Stimulated activated CD8-positive, alpha-beta memory T cell treated with anti-CD3 and anti-CD28 coated beads, Interleukin-15, amount 100 ng/mL, for 4 hours (primary cell): ENCODE results near the gene EPHA10.
A peak's percentile ranks its signal among the peaks of the same experiment; 100 is the strongest.

Source experiments
- DNase-seq, 2 donors: peaks; one replicate each; pipeline ENCODE4 v3.0.0-alpha.2; 2020; ENCODE audit warnings: low read depth in 2 of 2

Gene EPHA10

DNA sequence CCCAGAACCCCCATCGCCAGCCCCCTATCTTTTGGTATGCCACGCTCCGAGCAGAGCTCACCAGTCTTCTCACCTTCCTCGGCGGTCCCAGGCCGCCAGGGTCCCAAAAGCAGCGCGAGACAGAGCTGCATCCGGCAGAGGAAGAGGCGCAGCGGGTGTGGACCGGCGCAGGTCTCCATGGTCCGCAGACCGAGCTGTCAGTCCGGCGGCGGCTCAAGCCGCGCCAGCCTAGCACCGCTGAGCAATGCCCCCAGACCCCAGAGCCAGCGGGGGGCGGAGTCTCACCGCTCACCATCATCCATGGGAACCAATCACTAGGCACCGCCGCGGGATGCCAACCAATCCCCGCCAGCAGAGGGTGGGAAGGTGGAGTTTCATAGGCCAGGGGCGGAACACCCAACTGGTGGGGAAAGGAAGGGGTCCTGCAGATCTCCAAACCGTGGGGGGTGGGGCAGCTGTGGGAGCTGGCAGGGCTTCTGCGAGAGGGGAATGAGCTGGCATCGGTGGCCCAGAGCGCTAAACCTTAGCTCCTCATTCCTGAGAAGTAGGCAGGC is at the start of gene EPHA10:
Gene EPHA10, minus strand, starts transcription at position 233 of the 554 bp plus-strand sequence. Its CDS starts 54 bp downstream, at position 179.
- no peak for DNase-seq

DNA sequence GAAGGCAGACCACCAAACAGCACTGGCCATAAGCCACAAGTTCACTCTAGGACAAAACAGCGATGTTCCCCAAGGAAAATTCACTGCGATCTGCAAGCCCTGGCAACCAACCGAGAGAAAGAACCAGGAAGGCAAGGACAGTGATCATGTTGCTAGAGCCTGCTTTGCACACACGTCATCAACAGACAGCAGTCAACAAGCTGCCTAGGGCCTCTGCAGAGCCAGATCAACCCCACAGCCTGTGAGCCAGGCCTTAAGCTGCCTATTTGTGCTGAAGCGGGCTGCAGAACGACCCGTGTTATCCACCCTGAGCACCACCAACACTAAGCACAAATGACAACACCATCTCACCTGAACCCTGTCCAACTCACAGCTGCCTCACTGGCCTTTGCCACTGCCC is 49.3 kb upstream of the EPHA10 start:
- DNase-seq, result no peak

DNA sequence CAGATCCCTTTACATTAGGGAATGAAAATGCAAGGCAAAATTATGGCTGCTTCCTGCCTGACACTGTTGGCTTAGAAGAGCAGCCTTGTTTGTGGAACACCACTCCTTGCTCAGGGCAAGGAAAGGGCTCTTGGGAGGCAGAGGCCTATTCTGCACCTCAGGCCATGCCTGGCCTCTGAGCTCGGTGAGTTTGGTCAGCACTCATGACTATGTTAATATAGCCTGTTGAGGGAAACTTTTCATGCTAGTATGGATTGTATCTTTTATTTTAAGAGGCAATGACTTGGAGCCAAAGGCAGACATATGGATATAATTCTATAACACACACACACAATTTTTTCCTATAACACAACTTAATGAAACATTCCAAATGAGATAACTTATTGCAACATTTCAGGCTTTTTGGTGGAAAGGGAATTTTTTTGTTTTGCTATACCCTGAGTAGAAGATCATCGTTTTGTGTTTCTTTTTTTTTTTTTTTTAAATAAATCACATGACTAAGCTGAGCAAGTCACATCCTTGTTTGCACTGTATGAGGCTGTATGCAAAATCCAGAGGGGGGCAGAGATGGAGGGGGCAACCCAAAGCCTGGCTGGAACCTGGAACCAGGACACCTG is 48.7 kb upstream of the EPHA10 start:
- DNase-seq, result no peak

DNA sequence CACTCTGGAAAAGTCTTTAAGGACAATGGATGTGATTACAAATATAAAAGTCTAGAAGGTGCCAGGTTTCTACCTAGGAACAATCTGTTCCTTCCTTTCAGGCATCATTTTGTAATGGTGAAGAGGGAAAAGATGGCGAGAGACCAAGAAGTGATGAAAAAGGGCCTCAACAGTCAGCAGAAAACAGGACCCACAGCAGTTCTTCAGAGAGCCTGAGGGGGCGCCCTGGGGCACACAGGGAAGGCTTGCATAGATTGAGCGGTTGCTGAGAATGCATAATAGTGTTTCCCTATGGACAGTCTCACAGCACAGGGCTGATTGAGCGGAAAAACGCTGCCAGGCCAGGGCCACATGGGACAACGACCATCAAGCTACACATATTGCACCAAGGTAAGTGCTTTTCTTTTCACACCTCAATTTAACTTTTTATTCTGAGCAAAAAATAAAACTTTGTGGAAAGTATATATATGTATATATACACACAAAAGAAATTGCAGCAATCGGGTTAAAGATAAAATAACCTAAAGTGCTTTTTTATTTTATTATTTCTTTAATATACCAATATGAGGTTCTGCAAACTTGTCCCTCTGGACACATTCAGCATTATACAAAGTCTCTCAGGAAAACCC is 46.2 kb upstream of the EPHA10 start:
- DNase-seq, result no peak

DNA sequence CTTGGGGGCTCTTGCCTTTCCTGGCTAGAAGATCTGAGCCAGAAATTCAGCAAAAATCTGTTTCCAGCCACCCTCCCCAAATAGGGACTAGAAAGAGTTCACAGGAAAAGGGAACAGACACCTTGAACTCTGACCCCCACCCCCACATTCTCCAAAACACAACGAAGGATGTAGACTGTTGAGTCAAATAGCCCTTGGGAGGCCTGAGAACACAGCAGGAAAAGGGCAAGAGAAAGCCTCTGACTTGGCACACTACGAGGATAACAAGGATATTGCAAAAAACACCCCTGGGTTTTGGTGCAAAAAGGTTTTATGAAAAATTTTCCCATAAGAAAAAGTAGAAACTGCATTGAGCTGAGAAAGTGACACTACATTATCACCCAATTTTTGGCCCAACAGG is 45.0 kb upstream of the EPHA10 start:
- DNase-seq, result no peak

DNA sequence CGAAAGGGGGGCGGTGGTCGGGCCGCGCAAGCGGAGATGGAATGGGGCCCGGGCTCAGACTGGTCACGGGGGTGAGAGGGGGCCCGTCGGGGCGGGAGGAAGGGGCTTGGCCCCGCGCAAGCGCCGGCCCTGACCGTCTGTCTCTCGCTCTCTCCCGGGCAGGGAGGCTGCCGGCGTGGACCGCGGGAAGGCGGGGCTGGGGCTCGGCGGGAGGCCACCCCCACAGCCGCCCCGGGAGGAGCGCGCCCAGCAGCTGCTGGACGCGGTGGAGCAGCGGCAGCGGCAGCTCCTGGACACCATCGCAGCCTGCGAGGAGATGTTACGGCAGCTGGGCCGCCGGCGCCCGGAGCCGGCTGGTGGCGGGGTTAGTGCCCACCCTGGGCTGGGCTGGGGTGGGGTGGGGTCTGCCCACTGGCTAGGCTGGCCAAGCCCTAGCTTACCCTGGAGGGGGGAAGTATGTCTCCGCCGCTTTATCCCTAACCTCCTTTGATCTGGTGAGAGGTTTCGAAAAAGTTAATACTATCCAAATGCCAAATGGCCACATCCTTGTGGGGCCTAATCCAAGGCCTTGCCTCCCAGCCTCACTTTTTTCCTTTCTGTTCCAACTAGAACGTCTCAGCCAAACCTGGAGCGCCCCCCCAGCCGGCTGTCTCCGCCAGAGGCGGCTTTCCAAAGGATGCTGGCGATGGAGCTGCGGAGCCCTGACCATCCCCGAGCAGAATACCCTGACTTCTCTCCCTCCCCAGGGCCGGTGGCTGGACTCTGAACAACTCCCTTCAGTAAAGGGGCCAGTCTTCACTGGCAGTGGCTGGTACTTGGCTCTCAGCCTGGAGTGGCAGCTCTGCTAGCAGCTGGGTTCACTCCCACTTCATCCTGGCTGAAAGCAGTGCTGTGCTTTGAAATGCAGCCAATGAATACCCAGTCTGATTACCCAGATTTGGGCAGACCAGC is 43.7 kb upstream of the EPHA10 start:
- DNase-seq, result no peak

DNA sequence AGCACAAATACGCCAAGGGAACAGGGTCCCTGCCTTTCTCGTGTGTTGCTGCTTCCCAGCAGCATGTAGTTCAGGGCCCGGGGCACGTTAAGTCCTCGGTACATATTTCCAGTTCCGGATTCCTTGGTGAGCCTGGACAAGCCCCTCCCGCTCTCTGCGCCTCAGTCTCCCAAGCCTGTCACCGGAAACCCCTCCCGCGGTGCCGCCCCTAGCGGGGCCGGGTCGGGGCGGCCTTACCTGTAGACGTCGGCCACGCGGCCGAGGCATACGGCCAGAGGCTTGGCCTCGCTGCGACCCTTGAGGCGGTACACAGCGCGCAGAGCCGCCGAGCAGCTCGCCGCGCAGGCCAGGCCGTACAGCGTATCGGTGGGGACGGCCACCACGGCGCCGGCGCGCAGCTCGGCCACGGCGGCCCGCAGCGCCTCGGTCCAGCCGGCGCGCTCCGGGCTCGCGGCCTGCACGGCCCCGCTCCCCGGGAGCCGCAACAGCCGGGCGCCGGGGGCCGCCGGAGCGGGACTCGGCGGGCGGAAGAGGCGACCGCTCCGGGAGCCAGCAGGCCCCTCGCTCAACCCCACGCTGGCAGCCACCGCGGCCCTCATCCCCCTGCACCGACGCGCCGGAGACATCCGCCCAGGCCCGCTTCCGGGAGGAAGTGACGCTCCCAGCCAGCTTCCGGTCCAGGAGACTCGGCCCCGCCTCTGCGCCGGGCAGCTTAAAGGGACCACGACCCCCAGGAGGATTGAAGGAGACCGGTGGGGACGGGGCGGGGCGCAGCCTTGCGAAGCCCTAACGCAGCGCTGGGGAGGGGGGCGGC is 42.8 kb upstream of the EPHA10 start, which contains the start of the genes C1orf122 and YRDC:
Gene C1orf122, plus strand, starts transcription at position 236 of the 814 bp plus-strand sequence. CDS start 615 bp downstream, outside the sequence.
Gene YRDC, minus strand, starts transcription at position 654 of the 814 bp plus-strand sequence. Its CDS starts 28 bp downstream, at position 626.
- DNase-seq, result peak; percentile 87 to 88

DNA sequence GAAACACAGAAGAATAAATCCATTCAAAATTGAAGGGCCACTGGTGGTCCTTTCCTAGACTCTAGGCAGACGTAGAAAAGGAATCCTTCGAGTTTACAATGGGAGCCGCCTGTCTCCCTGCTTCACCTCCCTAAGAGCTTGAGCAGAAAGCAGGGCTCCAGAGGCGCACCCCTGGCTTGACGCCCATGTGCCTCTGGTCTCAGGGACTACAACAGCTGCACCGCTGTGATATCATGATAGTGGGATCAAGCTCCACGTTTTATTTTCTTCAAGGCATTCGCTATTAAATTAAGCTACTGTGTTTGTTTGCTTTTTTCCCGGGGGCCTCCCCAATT is 42.3 kb upstream of the EPHA10 start:
- no peak for DNase-seq

DNA sequence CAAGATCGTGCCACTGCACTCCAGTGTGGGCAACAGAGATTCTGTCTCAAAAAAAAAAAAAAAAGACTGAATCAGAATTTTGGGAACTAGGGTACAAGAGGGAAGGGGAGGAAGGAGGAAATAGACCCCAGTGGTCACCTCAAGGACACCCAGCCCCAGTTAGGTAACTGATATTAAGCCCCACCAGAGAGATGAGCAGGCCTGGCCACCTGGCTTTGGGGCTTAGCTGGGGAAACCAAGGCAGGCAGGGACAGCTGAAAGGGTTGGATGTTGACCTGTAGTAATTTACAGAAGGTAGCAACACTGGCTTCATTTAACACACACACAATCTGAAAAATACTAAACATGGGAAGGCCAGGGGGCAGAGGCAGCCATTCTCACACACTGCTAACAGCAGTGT is 37.5 kb upstream of the EPHA10 start:
- DNase-seq, result no peak

DNA sequence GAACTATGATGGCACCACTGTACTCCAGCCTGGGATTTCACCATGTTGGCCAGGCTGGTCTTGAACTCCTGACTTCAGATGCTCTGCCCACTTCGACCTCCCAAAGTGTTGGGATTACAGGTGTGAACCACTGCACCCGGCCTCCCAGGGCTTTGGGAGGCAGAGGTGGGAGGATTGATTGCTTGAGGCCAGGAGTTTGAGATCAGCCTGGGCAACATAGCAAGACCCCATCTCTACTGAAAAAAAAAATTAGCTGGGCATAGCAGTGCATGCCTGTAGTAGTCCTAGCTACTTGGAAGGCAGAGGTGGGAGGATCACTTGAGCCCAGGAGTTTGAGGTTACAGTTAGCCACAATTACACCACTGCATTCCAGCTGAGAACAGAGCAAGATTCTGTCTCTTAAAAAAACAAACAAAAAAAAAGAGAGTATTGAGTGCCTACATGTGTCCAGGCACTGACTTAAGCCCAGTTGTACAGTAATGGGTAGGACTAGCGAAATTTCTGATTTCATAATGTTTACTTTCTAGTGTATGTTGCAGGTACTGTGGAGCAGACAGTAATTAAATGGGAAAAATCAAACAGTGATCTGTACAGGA is 32.9 kb upstream of the EPHA10 start:
- no peak for DNase-seq

DNA sequence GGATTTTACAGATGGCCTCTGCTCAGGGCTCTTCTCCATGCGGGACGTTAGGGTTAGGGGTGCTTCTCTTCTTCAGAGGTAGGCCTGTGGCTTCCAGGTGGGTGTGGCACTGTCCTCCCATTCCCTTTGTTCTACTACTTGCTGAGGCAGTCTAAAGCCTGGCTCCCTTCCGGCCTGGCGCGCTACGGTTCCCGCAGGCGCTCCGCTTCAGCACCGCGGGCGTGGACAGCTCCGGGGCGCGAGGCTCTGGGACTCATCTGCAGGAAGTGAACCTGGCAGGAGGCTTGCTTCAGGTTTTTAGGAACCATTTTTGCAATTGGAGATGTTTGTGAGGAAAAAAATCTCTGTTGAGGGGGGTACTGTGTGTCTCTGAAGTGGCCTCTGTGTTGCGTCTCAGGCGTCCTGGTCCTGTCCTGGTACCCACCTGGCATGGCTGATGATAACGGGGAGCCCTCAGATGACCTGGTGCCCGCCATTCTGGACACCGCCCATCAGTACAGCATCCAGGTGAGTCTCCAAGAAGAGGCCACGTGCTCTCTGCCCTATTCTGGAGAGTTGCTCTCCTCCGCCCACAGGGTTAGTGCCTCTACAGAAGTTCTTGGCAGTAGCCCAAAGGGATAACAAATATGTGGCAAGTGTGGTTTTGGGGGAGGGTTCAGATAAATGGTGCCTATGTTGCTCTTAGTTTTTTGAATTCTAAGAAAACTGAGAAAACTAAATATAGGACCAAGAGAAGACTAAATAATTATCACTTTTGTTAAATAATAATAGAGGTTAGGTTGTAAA is 30.6 kb upstream of the EPHA10 start:
- no peak for DNase-seq

DNA sequence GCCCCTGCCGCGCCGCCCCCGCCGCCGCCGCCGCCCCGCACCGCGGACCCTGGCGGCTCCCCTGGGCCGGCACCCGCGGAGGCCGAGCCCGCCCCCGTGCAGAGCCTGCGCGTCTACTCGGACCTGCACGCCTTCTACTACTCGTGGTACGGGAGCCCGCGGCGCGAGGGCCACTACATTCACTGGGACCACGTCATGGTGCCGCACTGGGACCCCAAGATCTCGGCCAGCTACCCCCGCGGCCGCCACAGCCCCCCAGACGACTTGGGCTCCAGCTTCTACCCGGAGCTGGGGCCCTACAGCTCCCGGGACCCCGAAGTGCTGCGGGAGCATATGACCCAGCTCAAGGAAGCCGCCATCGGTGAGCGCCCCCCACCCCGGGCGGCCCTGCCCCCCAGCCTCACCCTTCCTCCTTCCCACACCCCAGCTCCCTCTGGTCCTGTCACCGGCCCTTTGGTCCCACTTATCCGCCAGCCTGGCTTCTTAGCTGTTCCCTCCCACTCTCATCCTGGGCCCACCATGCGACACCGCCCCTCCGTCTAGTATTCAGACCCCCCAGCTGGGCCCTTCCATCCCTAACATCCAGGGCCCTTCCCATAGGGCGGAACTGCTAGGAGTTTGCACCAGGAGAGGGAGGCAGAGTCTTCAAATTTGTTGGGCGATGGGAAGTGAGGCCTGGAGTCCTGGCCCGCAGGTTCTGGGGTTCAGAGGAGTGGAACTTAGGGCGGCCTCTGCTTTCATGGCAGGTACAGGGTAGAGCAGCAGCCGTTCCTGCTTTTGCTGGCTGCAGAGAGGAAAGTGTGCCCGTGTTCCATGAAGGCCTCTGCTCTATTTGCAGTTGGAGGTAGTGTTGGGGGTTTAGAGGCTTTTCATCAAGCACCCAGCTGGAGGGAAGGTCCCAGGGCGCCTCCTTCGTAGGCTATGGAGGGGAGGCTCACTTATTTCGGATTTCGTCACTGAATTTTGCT is 29.7 kb upstream of the EPHA10 start:
- no peak for DNase-seq

DNA sequence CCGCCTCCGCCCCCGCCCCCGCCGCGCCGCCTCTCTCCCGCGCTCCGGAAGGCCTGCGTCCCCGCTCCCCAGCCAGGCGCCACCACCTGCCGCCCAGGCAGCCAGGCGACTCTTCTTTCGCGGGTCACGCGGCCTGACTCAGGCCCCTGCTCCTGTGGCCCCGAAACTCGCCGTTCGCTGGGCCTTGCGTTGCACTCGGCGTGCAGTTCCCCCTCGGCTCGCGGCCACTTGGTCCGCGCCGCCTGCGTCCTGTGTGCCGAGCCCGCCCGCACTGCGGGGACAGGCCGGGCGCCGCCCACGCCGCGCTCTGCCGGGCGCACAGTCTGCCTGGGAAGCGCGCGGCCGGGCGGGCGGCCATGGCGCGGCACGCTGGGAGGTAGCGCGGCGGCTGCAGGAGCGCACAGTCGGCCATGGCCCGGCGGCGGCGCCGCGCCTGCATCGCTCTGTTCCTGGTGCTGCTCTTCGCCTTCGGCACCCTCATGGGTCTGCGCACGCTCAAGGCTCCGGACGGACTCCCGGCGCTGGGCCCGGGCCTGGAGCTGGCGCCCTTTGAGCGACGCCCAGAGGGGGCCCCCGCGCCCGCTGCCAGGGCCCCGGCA is 29.0 kb upstream of the EPHA10 start, which contains the start of gene MANEAL:
Gene MANEAL, plus strand, starts transcription at position 75 of the 599 bp plus-strand sequence. Its CDS starts 336 bp downstream, at position 411.
- no peak for DNase-seq

DNA sequence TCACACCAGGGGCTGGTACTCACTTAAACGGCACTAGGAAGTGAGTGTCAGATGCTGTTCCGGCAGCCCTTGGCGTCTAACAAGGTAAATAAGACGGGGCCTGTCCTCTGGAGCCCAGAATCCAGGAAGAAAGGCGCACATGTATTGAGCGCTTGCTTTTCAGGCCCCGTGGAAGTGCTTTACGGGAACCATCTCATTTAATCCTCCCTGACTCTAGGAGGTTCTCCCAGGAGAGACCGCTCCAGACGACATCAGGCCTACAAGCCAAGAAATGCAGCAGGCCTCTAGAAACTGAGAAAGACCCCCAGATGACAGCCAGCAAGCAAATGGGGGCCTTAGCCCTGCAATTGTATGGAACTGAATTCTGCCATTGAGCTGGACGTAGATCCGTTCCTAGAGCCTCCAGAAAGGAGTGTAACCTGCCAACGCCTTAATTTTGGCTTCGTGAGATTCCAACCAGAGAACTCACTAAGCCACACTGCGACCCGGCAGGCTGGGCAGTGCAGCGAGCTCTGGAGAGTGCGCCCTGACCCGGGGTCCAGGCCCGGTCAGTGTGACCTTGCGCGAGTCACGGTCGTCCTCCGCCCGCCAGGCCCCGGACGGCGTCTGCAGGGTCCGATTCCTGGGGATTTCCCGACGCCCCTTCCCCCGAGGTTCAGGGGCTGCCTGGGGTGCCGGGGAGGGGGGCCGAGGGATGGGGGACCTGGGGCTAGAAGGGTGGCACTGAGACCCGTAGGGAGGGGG is 28.2 kb upstream of the EPHA10 start:
- DNase-seq, result no peak

DNA sequence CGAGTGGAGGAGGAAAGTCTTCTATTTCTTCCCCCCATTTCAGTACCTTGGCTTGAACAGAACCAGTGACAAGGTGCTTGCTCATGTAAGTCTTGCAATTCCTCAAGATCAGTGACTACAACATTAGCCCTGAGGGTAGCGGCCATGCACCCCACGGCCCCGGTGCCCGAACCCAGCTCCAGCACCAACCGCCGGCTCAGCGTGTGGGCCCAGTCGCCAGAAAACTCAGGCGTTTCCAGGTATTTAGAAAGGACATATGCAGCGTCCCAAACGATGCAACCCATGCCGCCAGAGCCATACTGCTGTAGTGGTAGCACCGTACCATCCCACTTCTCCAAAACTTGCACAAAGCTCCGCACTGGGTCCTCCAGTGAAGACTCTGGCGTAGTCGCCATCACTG is 17.6 kb upstream of the EPHA10 start:
- no peak for DNase-seq

DNA sequence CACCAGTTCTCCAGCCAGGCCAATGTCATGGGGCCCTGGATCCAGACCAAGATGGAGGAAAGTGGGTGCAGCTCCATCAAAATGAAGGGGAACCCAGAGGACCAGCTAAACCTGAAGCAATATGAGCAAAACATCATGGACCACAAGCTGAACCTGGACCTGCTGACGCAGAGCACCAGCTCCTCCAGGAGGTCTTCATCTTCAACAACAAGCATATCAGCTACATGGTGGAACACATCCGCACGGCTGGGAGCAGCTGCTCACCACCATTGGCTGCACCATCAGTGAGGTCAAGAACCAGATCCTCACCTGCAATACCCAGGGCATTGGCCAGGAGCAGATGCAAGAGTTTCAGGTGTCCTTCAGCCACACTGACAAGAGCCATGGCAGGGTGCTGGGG is 13.7 kb upstream of the EPHA10 start:
- DNase-seq, result no peak

DNA sequence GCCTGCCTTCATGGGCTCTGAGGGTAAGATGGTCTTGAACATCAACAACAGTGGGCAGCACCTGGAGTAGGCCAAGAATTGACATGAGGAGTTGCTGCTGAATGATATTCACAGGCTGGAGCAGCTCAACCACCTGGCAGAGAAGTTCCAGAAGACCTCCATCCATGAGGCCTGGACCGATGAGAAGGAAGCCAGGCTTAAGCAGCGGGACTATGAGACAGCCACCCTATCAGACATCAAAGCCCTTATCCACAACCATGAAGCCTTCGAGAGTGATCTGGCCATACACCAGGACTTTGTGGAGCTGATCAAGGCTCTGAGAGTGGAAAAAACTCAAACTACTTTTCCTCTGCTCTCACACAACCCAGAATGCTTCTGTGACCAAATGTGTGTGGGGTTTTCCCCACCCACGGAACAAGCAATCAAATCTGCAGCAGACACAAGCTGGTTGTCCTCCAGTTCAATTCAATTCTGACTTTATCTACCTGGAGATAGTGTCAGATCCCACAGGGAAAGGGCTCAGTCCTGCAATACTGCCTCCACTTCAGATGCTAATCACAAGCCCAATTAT is 12.1 kb upstream of the EPHA10 start:
- DNase-seq, result no peak
